Measurements from ENCODE around the gene RBM5. TPM values are rescaled to one million over a fixed set of nuclear protein-coding genes. Genes with fewer than 3 reads are reported as not detected.
A peak's percentile ranks its signal among the peaks of the same experiment; 100 is the strongest.

Gene RBM5
- total RNA-seq, 1 donor from 2014 or later = 132 TPM

DNA sequence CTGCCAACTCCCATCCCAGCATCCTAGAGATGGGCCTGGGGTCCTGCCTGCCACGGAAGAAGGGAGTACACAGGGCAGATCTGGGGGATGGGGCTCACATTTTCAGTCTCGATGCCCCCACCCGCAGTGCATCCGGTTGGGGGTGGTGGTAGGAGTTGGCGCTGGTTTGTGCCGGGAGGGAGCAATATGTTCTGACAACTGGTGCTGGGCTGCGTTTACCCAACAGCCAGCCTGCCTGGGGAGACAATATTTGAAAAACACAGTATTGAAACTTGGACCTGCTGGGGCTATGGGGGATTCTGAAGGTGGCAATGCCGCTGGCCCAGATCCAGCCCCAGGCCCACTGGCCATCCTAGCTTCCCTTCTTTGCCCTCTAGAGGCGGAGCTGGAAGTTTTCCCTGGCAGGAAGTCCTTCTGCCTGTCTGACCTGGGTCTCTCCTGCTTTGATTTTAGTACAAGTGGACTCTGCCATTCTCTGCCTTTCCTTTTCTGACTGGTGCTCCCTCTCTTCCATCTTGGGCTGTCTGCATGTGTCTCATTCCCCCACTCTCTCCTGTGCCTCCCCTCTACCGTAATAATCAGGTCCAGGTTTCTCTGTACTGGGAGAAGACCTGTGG, 69.9 kb downstream of the RBM5 start:
- DNase-seq (ENCODE audit: low spot score) = no peak

GRCh38 chr3:50160561-50160983, 71.9 kb downstream of the RBM5 start:
- DNase-seq (ENCODE audit: low spot score) = no peak

DNA sequence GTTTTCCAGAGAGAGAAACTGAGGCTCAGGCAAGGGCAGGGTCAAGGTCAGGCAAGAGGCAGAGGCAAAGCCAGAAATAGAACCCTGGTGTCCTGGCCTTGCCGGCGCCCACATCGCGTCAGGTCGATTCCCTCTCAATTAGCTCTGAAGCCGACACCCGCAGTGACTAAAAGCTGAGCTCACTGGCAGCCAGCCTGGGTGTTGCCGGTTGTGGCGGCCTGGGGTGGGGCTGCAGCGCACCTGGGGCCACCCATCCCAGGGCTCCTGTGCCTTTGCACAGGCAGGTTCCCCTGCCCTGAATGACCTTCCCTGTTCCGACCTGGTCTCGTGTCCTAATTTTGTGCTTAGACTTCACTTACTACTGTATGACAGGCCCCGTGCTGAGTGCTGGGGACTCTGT, 72.6 kb downstream of the RBM5 start:
- no peak for DNase-seq (ENCODE audit: low spot score)

- no peak for DNase-seq (ENCODE audit: low spot score)
These were observed 73.5 kb downstream of the RBM5 start for GRCh38 chr3:50162034-50162883.

DNA sequence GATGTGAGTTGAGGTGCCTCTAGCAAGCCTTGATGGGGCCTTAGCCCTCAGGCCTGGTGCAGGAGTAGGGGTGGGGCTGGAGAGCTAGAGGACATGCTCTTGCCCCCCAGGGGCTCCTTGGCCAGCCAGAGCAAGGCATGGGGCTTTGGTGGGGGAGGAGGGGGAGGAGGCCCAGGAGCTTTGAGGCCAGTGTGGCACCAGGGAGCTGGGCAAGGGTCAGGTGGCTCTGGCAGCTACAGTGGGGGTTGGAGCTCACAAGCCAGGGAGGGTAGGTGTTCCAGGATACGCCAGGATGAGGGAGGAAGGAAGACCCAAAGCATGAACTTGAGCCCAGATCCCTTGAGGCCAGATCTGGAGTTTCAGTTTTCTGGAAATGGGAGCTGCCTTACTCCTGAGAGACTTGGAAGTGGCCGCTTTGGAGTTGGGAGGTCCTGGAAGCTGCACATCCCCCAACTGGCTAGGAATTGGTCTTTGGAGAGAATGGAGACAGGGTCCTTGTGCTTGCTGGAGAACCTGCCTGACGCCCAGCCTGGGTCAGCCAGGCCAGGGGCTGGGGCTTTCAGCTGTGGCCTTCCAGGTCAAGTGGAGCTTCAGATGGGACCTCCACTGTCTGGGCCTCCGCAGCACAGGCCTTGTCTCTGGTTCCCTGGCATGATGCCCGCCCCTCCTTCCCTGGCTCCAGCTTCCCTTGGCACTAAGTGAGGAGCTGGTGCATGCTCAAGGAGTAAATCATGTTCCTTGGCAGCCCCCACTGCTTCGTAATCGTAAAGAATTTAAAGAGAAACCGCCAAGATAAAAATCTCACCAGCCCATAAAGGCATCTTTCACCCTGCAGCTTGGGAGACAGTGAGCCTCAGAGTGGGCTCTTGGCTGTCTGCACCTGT, 75.1 kb downstream of the RBM5 start:
- peak; percentile 93 for DNase-seq (ENCODE audit: low spot score)

DNA sequence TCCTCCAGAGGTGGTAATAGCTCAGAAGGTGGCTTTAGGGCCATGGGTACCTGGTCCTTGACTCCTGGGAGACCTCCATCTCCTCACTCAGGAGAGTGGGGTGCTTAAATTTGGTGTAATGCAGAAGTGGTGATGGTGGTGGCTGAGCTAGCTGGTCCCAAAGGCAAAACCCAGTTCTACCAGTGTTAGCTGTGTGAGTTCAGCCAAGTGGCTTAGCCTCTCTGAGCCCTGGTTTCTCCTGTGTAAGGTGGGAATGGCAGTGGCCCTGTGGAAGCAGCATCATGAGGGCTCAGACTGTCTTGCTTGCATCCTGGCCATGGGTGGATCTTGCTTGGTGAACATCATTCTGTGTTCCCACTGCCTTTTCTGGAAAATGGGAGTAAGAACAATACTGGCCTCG, 75.8 kb downstream of the RBM5 start:
- no peak for DNase-seq (ENCODE audit: low spot score)

DNA sequence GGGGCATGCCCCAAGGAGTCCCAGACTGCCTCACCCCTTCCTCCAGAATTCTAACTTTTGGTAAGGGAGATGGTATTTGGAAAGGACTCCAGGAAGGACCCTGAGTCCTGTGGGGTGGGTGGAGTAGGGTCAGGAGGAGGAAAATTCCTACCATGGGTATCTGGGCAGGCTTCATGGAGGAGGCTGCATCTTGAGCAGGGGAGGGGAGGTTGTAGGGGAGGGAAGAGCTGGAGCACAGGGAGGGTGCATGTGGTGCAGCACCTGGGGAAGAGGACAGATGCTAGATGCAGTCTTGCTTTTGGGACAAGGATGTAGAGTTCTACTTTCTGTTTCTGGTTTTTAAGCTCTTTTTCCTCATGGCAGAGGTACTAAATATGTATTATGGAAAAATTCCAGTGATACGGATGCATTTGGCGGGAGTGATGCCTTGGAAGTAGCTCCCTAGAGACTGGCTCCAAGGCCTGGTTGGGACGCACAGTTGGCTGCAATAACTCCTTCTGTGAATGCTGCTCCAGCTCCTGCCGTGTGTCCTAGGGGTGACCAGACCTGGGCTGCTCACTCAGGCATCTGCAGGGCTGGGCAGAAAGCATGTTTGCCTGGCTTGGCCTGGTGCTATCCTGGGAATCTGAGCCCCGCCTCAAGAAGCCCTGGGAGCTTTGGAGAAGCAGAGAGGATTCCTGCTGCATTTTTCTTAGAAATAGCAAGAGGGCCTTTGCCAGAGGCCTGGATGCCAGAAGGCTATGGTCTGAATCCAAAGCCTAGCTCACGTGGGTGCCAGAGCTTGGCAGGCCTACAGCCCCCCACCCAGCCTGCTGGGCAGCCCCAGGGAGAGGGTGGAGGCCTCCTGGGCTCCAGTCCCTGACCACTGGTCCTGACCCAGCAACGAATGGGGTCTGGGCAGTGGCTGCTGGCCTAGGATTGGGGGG, 76.5 kb downstream of the RBM5 start:
- DNase-seq (ENCODE audit: low spot score) = no peak

DNA sequence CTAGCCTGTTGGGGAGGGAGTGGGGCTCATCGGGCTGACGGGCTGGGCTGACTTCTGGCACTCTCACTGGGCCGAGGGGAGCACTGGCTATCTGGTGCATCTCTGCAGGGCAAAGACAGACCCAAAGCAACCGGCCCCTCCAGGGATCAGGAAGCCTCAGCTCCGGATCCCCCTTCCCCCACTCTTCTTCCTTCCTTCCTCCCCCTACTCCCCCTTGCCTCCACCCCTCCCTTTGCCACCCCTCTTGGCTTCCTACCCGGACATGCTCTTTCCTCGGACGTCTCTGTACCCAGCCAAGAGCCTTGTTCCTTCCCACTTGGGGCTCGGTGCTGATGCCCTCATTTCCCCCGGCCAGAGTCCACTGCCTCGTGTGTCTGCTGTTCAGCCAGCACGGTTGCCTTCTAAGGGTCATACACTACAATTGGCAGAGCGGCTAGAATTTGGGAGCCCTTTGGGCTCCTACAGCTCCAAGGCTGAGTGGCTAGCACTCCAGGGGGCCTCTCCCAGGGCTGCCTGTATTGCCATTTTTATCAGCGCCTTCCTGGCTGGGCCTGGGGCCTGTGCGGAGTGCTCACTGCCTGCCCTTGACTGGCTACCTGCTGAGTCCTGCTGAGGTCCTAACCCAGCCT, 77.3 kb downstream of the RBM5 start:
- DNase-seq (ENCODE audit: low spot score) = no peak

DNA sequence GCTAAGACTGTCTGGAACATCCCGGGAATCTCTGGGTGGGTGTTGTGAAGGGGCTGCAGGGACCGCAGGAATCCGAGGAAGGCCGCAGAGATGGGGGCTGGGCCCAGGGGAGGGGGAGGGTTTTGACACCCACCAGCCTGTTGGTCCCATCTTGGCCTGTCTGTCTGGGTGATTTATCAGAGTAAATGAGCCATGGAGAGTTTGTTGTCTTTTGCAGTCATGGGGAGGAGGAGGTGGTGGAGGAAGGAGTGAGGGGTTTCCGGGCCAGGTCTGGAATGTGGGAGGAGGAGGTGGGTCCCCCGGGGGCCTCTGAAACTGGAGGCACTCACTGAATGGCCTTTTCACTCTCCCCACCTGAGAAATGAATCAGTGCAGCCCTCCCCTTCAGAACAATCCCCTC, 77.9 kb downstream of the RBM5 start:
- no peak for DNase-seq (ENCODE audit: low spot score)

GRCh38 chr3:50167069-50167840, 78.5 kb downstream of the RBM5 start:
- DNase-seq (ENCODE audit: low spot score) = no peak

- no peak for DNase-seq (ENCODE audit: low spot score)
These were observed 79.1 kb downstream of the RBM5 start for GRCh38 chr3:50167841-50168209.

DNA sequence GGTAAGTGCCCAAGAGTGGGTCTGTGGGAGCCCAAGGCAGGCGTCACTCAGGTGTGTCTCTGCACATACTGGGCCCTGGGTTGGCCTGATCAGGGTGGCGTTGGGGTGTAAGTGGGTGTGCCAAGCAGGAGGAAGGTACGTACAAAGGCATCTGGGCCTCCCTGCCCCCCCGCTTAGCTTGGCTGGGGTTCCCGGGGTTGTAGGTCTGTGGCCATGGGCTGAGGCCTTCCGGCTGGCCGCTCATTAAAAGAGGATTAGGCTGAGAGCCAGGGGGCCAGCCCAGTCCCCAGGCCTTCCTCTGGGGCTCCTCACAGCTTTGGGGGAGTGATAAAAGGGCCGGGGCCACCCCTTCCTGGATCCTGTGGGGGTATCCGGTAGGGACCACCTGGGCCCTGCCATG, 79.7 kb downstream of the RBM5 start:
- DNase-seq (ENCODE audit: low spot score) = no peak

Other genes with a start within 250 kb of the RBM5 start
- gene TRAIP, start 232.4 kb upstream of the RBM5 start, total RNA-seq = 1.1 TPM
- gene CAMKV, start 219.0 kb upstream of the RBM5 start, total RNA-seq = not detected
- 1.8 TPM for gene MST1R, start 185.0 kb upstream of the RBM5 start, total RNA-seq
- gene MON1A, start 159.1 kb upstream of the RBM5 start, total RNA-seq = 9.8 TPM
- gene RBM6, start 148.8 kb upstream of the RBM5 start, total RNA-seq = 79.6 TPM
- gene SEMA3F, start 66.4 kb downstream of the RBM5 start, total RNA-seq = 51.5 TPM
- gene GNAT1, start 102.7 kb downstream of the RBM5 start, total RNA-seq = not detected
- gene SLC38A3, start 116.4 kb downstream of the RBM5 start, total RNA-seq = 0.39 TPM
- gene GNAI2, start 147.3 kb downstream of the RBM5 start, total RNA-seq = 309 TPM
- 22.1 TPM for gene SEMA3B, start 180.2 kb downstream of the RBM5 start, total RNA-seq
- not detected for gene LSMEM2, start 190.2 kb downstream of the RBM5 start, total RNA-seq
- gene IFRD2, start 203.5 kb downstream of the RBM5 start, total RNA-seq = 105 TPM
- 1.4 TPM for gene HYAL3, start 210.5 kb downstream of the RBM5 start, total RNA-seq
- gene NAA80, start 210.5 kb downstream of the RBM5 start, total RNA-seq = 10.2 TPM
- 11.2 TPM for gene HYAL1, start 214.7 kb downstream of the RBM5 start, total RNA-seq
- 118 TPM for gene HYAL2, start 233.8 kb downstream of the RBM5 start, total RNA-seq
- gene TUSC2, start 239.3 kb downstream of the RBM5 start, total RNA-seq = 27.4 TPM

All from mesenteric fat pad (tissue), 1 donor.